ENCODE data around the gene CBY1.
A peak's percentile ranks its signal among the peaks of the same experiment; 100 is the strongest.

The CBY1 gene

DNA sequence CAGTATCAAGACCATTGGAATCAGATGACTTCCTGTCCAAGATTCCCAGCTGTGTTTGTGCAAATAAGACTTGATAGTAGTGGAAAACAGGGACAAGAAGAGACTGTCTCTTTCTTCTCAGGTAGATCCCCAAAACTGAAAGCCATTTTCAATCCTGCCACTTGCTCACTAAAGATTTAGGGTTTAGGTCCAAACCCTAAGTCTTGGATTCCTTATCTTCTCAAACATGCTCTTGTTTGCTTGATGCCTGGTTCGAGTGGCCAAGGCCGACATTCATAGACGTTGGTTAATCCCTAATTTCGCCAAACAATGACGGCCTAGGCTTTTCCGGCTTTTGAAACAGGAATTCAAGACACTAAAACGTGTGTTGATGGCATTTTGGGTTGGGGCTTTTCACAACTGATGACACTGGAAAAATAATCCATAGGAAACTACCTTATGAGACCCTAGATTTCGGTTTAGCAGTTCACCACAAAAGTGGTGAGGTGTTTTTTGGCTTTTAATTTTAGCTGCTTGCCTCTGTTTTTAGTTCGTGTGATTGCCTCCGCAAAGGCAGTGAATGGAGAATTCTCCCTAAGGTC, 48.3 kb downstream of the CBY1 start:
- DNase-seq: no peak

DNA sequence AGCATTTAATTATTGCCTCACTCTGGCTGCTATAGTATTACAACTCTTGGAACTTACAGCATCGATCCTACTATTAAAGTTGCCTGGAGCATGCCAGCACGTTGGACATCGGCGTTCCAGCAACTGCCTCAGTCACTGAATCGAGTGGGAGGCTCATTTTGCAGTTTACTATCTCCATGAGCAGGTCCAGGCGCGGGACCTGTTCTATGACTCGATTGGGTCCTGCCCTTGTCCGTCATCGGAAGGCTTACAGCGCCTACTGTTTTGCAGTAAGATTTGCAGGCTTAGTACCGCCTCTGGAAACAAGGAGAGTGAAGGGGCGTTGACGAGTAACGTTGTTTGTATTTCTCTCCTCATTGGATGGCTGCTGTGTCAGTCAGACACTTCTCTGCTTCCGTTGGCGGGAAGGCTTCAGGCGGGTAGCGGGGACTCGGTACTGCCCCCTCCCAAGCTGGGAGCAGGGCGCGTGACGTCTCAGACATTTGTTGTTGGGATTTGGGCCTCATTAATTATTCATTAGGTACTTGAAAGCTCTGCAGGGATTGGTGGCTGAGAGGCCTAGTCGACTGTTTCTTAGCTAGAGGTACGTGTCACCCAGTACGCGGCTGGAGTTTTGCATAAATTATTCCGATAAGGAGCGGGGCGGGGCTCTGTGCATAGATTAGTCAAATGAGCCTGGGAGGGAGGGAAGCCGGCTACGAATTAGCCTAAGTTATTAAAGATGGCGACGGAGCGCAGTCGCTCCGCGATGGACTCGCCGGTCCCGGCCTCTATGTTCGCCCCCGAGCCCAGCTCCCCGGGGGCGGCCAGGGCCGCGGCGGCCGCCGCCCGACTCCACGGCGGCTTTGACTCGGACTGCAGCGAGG, 49.0 kb downstream of the CBY1 start, which contains the start of gene GTPBP1:
Gene GTPBP1, plus strand, starts transcription at position 710 of the 866 bp plus-strand sequence. Its CDS starts 12 bp downstream, at position 722.
- peak; percentile 89 for DNase-seq

DNA sequence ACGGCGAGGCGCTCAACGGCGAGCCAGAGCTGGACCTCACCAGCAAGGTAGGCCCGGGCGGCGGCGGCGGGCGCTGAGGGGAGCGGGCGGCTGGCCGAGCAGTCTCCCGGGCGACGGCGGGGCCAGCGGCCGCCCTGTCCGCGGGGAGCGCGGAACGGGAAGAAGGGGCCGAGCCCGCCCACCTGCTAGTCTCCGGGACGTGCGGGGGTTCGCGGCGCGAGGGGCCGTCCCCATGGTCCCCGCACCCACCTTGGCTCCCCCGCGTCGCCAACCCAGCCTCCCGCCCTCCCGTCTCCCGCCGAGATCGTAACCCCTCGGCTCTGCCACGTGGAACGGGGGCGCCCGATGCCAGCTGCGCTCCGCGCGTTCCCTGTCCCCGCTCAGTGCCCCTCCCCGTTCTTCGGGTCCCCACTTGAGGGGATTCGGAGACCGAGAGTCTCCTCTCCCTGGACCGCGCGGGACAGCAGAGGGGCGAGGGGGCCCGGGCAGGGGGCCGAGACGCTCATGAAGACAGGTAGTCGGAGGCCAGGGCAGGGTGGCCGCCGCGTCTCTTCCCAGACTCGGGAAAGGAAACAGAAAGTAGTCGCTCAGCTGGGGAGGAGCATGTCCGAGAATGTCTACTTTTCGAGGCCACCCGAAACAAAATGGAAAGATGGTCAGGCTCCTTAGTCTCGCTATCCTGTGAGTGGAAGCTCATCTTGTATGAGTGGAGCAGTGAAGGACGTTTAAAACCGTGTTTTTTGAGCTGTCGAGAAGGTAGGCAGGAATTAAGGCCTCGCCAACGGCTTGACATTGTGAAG, 49.9 kb downstream of the CBY1 start:
- DNase-seq: peak; percentile 27

DNA sequence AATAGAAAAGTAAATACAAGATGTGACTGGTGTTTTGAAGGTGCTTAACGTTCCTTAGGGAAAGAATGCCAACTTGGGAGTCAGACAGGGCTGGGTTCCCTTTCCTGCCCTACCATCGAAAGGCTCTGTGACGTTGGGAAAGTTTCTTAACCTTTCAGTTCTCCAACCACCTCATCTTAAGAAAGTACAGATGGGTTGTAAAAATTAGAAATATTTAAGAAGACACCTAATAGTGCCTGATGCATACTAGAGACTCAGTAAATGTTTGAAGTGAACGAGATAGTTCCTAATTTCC, 50.4 kb downstream of the CBY1 start:
- DNase-seq: no peak

DNA sequence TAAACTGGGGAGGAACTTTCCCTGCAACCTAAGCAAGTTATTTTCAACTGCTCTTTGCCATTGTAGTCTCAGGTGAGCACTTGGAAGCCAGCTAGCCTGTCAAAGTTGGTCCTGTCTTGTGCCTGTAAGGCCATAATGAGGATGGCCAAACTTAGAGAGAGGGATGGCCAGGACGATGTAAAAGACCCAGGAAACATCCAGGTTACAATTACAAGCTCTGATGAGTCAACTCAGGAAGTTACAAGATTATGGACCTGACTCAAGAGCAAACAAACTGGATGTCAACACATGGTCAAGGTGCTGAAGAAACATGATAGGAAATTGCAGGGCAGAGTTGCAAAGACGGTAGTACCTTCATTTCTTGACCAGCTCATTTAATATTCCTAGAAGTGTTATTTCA, 50.9 kb downstream of the CBY1 start:
- no peak for DNase-seq

DNA sequence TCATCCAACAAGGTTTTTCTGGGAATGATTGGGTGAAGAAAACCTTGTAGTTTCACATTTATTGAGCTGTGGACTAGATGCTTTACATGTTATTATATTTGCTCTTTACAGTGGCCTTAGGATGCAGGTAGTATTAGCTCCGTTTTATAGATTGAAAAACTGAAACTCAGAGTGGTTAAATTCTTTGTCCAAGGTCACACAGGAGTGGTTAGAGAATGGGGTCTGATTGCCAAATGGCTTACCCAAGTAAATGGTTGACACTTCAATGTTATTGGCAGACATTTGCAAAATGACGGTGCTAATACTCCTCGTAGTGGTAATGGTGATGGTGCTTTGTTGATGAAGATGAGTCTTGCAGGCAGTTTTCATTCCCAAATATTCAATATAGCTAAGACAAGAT, 51.5 kb downstream of the CBY1 start:
- no peak for DNase-seq

DNA sequence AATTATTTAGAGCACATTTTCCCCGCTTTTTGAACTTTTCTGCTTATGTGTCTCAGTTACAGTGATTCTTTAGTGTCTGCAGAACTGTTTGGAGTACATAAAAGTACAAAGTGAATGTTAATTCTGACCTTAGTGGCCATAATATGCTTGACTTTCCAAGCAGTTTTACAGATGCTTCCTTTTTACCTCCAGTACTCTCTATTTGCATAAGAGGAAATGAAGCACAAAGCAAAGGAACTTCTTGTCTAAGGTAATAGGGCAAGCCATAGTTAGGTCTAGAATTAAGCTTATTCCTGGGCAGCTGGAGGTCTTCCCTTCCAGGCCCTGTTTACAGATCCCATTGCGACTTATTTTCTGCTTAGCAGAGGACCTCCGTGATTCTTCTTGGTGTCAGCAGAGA, 52.9 kb downstream of the CBY1 start:
- no peak for DNase-seq

DNA sequence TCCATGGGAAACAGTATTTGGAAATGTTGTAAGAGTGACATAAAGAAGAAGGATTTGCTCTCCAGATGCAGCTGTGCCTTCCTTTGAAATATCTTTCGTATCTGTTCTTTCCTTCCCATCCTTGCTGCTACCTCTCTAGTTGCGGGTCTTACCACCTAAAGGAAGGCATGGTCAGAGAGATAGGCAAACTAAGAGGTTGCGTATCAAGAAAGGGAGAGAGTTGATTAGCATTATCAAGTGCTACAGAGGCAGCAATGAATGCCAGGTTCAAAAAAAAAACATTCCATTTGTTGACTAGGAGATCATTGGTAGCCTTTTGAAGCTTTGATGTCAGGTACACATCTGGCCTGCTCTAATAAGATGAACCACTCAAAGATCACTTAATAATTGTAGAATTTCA, 53.9 kb downstream of the CBY1 start:
- DNase-seq: no peak

DNA sequence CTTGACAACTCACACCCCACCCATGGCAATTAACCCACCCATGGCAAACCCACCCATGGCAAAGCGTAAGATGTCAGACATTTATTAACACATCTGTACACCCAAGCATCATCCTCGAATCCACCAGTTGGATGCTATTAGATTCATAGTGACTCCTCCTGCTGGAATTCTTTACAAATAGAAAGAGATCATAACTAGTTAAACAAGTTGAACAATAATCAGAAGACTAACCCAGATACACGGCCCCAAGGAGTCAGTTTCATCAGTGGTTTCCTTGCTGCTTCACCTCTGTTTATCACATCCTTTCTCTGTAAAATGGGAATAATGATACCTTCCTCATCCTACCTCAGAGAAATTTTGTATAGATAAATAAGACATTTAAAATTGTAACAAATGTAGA, 54.4 kb downstream of the CBY1 start:
- DNase-seq: no peak

DNA sequence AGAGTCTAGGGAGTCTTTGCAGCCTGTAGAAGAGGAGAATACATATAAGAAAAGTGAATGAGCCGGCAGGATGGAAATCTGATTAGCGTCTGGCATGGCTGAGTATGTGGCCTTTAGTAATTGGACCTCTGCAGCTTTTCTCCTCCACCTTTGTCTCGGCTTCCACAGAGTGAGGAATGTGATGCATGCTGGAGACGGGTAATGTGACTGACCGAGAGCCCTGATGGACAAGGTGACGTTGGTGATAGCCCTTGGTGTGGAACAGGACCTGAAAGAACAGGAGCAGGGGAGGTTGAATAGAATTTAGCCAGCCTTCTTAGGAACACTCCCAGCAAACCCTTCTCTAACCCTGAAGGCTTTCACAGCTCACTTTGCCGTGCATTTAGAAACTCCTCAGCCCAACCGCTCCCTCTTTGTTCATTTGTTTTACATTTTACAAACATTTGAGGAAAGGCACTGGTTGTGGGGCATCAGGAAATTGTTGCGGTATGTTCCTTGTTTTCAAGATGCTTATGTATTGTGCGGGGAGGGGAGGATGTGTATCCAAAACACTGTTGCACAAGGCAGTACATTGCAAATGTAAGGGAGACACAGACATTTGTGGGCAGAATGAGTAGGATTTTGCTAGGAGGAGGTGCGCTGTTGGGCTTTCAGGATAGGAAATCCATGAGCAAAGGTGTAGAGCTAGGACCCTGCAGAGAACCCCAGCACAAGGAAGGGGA, 56.2 kb downstream of the CBY1 start:
- DNase-seq: no peak

DNA sequence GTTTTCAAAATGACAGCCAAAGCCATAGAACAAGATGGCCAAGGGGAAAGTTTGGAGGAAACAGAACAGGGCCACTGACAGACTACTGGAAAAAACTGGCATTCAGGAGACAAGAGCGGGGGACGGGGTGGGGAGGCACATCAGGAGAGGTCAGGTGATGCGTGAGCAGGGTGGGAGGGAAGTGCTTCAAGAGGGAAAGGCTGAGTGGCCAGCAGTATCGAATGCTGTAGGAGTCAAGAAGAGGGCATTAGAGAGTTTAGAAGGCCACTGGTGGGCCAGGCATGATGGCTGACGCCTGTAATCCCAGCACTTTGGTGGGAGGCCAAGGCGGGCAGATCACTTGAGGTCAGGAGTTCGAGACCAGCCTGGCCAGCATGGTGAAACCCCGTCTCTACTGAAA, 57.5 kb downstream of the CBY1 start:
- no peak for DNase-seq

DNA sequence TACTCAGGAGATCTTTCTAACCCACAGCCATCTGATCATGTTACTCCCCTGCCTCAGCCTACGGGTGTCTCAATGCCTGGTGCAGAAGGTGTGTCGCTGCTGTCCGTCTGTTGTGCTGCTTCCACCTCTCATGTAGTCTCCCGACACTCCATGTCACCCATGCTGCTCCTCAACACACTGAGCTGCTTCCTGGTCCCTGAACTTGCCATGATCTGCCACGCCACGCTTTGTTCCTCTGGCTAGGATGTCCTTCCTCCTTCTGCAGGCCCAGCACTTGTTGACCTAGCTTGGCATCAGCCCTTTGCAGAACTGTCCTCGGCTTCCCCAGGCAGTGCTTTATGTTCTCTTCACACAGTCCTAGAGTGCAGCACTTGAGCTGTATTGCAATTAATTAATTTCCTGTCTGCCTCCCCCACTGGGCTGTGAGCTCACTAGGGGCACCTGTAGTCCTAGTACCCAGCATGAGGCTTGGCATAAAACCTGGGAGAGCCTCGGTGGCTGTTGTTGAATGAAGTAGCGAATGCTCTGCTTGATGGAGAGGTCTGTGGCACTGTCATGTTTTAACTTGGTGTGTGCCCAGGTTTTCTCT, 58.8 kb downstream of the CBY1 start:
- DNase-seq: no peak

DNA sequence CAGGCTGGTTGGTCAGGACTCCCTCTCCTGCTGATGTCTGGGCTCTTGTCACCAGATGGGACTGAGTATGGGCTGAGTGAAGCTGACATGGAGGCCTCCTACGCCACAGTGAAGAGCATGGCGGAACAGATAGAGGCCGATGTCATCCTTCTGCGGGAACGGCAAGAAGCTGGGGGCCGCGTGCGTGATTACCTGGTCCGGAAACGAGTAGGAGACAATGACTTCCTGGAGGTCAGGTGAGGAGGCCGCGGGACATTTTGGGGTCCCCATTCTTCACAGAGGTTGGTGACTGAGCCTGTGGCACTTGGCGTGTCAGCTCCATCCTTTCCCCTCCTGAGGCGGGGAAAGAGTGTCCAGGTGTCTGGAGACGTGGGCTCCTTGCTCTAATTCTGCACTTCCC, 59.4 kb downstream of the CBY1 start:
- DNase-seq: no peak

DNA sequence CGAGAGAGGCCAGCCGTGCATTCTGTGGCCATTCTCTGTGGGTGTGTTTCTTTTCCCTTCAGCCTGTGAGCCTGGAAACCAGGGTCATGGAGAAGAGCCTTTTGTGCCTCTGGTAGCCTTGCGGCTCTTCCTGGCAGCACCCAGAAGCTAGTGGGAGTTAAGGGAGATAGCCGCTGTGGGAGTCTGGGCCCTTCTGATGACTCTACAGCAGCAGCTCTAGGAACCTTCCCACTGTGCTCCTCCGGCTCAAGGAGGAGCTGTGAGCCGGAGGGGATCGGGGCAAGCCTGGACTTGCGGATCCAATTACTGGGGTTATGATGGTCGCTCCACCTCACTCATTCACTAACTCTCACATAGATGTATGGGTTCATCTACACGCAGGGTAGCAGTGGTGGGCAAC, 59.8 kb downstream of the CBY1 start:
- no peak for DNase-seq

DNA sequence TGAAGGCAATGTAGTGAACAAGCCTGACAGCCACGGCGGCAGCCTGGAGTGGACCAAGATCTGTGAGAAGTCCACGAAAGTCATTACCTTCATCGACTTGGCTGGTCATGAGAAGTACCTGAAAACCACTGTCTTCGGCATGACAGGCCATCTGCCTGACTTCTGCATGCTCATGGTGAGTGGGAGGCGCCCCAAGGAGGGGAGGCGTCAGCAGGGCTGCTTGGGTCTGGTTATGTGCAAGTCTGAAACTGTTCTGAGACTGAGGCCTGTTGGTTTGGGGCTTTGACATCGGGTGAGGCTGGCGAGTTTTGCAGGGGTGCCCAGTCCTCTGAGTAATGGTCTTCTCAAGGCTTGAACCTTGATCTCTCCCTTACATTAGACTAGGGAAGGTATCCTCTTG, 60.4 kb downstream of the CBY1 start:
- no peak for DNase-seq

DNA sequence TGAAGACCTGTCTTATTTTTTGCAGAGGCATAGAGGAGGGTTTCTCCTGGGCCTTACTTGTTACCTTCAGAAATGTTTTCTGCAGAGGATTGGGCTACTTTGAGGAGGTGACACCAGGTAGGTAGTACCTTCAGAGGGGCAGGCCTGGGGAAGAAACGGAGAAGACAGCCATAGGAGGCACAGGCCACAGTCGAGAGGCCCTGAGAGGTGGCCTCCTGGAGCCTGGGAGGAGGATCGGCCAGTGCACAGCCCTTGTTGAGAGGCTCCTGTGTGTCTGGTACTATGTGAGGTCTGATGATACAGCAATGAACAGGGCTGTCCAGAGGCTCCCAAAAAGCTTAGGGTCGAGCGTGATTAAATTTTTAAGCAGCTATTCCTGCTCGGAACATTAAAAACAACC, 60.8 kb downstream of the CBY1 start:
- no peak for DNase-seq

DNA sequence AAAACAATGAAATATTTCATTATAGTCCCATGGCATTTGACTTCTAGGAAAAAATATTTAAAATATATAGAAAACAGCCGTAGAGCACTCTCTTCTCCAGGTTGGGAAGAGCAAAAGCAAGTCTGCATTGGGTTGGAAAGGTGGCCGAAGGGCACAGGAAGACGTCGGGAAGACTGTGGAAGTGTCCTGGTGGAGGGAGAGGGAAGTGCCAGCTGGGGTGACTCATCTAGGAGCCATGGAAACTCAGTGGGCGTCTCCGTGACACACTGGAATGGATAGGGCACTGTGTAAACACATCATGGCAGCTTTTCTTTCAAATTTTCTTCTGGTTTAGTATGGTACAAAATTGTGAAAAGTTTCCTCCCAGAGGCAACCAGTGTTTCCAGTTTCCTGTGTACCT, 62.0 kb downstream of the CBY1 start:
- no peak for DNase-seq

DNA sequence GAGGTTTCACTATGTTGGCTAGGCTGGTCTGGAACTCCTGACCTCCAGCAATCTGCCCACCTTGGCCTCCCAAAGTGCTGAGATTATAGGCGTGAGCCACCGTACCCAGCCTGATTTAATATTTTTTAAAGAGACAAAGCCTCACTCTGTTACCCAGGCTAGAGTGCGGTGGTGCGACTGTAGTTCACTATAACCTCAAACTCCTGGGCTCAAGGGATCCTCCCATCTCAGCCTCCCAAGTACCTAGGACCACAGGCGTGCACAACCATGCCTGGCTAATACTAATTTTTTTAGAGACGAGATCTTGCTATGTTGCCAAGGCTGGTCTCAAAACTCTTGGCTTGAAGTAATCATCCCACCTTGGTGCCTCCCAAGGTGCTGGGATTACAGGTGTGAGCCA, 62.8 kb downstream of the CBY1 start:
- no peak for DNase-seq

DNA sequence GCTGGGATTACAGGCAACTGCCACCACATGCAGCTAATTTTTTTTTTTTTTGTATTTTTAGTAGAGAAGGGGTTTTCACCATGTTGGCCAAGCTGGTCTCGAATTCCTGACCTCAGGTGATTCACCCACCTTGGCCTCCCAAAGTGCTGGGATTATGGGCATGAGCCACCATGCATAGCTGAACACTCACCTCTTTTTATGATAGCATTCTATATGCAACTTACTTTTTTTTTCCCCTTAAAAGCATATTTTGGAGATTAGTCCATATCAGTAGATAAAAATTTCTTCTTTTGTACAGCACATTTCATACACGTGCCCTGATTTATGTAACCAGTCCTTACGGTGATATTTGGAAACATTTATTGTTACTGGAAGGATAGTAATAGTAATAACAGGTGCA, 63.9 kb downstream of the CBY1 start:
- DNase-seq: no peak

DNA sequence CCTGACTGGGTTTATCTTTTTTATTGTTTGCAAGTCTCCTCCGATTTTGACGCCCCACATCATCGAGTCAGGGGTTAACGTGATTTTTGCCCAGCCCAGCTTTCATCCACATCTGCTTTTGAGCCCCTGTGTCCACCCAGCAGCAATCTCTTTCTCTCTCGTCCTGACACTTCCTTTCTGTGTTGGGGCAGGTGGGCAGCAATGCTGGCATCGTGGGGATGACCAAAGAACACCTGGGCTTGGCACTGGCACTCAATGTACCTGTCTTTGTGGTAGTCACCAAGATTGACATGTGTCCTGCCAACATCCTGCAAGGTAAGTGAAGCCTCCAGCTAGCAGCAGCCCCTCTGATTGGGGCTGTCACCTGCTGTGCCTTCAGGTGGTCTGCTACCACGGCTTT, 65.1 kb downstream of the CBY1 start:
- no peak for DNase-seq
